HepG2 (cell line): ENCODE results near the gene SPRTN. TPM values are rescaled to one million over a fixed set of nuclear protein-coding genes. Genes with fewer than 3 reads are reported as not detected.

ENCODE experiments used
- CENPX ChIP-seq: sonication (generic); formaldehyde crosslinking; IDR thresholded peaks from 2 replicates; pipeline ENCODE4 v1.9.0; 2021; ENCODE audit warnings: mild to moderate bottlenecking, missing genetic modification reagents, moderate library complexity
- E2F5 ChIP-seq: sonication (generic); formaldehyde crosslinking; conservative IDR thresholded peaks from 2 replicates; pipeline ENCODE4 v1.4.0; 2020; ENCODE audit warnings: missing genetic modification reagents
- MED1 ChIP-seq: sonication (generic); formaldehyde crosslinking; IDR thresholded peaks from 2 replicates; pipeline ENCODE4 v1.4.0; 2020; ENCODE audit warnings: missing genetic modification reagents
- NBN ChIP-seq: fragments of 450-650 bp; conservative IDR thresholded peaks from 2 replicates; pipeline ENCODE4 v1.6.1; 2017
- RCOR2 ChIP-seq: IDR thresholded peaks from 2 replicates; pipeline ENCODE4 v1.6.1; 2016; ENCODE audit warnings: missing biosample characterization, missing genetic modification reagents
- SNAPC5 ChIP-seq: sonication (generic); formaldehyde crosslinking; IDR thresholded peaks from 2 replicates; pipeline ENCODE4 v1.8.1; 2023; ENCODE audit warnings: mild to moderate bottlenecking, missing genetic modification reagents, borderline replicate concordance
- TBL1XR1 ChIP-seq: fragments of 150-350 bp; IDR thresholded peaks from 2 replicates; pipeline ENCODE4 v1.6.1; 2014; ENCODE audit warnings: borderline replicate concordance, low read length; ENCODE audit not compliant: partially characterized antibody
- ZBTB49 ChIP-seq: sonication (generic); formaldehyde crosslinking; IDR thresholded peaks from 2 replicates; pipeline ENCODE4 v1.4.0; 2020; ENCODE audit warnings: missing genetic modification reagents, borderline replicate concordance
- ZMAT3 ChIP-seq: sonication (generic); formaldehyde crosslinking; conservative IDR thresholded peaks from 2 replicates; pipeline ENCODE4 v1.7.0; 2021; ENCODE audit warnings: missing genetic modification reagents
- ZNF362 ChIP-seq: sonication (generic); formaldehyde crosslinking; IDR thresholded peaks from 2 replicates; pipeline ENCODE4 v1.4.0; 2020; ENCODE audit warnings: missing genetic modification reagents, mild to moderate bottlenecking, borderline replicate concordance
- ZNF407 ChIP-seq: sonication (generic); formaldehyde crosslinking; IDR thresholded peaks from one replicate; pipeline ENCODE4 v1.5.1; 2020; ENCODE audit warnings: mild to moderate bottlenecking, missing genetic modification reagents; ENCODE audit errors: not compliant biosample characterization
- ZNF639 ChIP-seq: conservative IDR thresholded peaks from 2 replicates; pipeline ENCODE4 v1.6.1; 2018; ENCODE audit warnings: missing genetic modification reagents
- ZNF749 ChIP-seq: sonication (generic); formaldehyde crosslinking; IDR thresholded peaks from 2 replicates; pipeline ENCODE4 v1.8.0; 2022; ENCODE audit warnings: mild to moderate bottlenecking, missing genetic modification reagents, moderate library complexity, borderline replicate concordance
- ZNF850 ChIP-seq: sonication (generic); formaldehyde crosslinking; conservative IDR thresholded peaks from 2 replicates; pipeline ENCODE4 v1.9.0; 2021; ENCODE audit warnings: mild to moderate bottlenecking, missing genetic modification reagents
- polyA plus RNA-seq, 8 experiments: library from polyadenylated mRNA; depleted of rRNA in 3 of 8; stranded (reverse) in 7 of 8; unstranded in 1 of 8; fragments of >200 nt; fragmentation: Illumina TruSeq in 4 of 8; extraction: Trizol in 4 of 8; gene quantifications; 2 replicates each; pipeline versions ENCODE4 v1.2.1 to v1.2.3, GENCODE V29; 2011 to 2016; ENCODE audit warnings: low read depth in 4 of 8, missing spikeins in 1 of 8, mixed read lengths in 1 of 8; ENCODE audit not compliant: insufficient read depth in 1 of 8
- total RNA-seq, 5 experiments: library from RNA; depleted of rRNA; stranded (reverse); fragments of >200 nt; fragmentation: Illumina TruSeq; extraction: Trizol; gene quantifications; 2 replicates each; pipeline ENCODE4 v1.2.3, GENCODE V29; 2016; ENCODE audit warnings: low read depth in 1 of 5

Gene SPRTN
- total and polyA plus RNA-seq, 2 of the 13 experiments (the other 11 are each of a cell fraction or from before 2014, with no cell fraction given): 4.2 to 15.2 TPM

- TF ChIP-seq MED1 (CRISPR knock-in tag) (no peak), ZNF639 (CRISPR knock-in tag) (no peak), ZNF749 (CRISPR knock-in tag) (no peak), E2F5 (no peak), SNAPC5 (CRISPR knock-in tag) (no peak), NBN (no peak), ZMAT3 (no peak), CENPX (no peak), ZNF850 (no peak), ZNF407 (no peak), RCOR2 (CRISPR knock-in tag) (no peak), ZNF362 (no peak), ZBTB49 (CRISPR knock-in tag) (no peak), TBL1XR1 (no peak)
Observed at GRCh38 chr1:231338270-231339128, at the start of gene SPRTN (continued).
